HG03025 (cell line): ENCODE results near the gene ELMO1.

ENCODE experiments used
- ATAC-seq: cut with Tn5 transposase; IDR thresholded peaks from one replicate; pipeline ENCODE4 v1.9.1; 2021; ENCODE audit warnings: mild to moderate bottlenecking, moderate library complexity; ENCODE audit not compliant: unreplicated experiment, low FRiP score

The ELMO1 gene

DNA sequence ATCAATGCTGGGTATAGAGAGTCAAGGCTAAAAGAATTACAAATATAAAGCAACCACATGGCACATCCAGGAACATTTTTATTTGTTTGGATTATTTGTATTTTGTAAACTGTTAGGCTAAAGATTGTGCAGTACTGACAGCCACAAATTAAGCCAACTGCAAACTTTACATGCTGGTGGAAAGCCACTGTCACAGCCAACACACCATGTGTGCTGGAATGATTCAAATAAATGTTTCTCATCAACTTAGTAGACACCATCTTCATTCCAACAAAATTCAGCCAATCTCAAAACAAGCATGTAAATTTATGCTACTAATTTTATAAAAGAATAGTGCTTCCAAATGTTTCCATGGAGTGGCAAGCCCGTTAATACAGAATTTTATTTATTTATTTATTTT is 211.8 kb downstream of the ELMO1 start:
- no peak for ATAC-seq

DNA sequence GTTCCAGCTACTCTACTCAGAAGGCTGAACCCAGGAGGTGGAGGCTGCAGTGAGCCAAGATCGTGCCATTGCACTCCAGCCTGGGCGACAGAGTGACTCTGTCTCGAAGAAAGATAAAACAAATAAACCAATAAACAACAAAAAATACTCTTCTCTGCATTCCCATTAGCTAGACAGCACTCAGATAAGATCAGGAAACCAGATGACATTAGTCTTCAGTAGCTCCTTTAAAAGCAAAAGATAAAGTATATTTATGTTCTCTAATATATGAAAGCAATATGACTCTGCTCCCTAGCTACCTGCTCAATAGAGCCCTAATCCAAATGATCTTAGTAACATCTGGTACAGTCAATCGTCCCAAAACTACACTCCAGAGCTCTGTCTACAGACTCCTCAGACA is 212.9 kb downstream of the ELMO1 start:
- ATAC-seq = no peak

DNA sequence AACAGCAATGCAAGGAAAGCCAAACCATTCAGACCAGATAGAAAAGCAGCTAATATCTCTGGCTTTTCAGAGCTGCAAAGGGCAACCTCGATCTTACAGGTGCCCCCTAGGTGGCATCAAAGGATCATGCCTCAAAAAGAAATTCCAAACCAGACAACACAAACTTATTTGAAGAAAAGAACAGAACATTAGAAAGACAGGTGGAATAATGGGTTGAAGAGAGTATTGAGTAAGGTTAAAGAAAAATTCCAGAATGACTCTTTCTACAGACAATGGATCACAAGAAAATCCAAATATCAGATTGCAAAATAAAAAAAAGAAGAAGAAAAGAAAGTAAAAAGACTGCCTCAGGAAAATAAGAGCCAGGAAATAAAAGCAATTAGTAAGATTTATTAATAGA is 213.7 kb downstream of the ELMO1 start:
- no peak for ATAC-seq

DNA sequence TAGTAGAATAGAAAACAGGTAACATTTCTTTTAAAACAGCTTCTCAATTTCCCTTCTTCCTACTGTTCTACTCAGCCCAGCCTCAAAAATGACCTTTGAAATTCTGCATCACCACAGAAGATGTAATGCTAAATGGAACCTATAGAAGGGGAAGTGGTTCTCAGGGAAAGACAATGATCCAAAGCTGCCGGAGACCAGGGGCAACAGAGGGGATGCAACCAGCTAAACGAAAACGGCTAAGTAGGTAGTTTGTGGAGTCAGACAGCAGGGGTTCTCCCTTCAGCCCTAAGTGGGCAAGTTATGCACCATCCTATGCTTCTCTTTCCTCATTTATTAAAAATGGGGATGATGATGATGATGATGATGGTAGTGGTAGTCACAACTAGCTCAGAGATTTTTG is 214.3 kb downstream of the ELMO1 start:
- ATAC-seq = no peak

DNA sequence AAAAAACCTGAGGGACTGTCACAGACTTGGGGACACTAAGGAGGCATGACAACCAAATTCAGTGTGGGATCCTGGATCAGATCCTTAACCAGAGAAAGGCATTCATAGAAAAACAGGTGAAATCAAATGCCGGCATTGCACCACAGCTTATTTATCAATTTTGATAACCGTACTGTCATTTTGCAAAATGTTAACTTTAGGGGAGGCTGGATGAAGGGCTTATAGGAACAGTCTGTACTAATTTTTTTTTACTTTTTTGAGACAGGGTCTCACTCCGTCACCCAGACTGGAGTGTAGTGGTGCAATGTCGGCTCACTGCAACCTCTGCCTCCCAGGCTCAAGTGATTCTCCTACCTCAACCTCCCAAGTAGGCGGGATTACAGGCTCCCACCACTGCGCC is 217.1 kb downstream of the ELMO1 start:
- ATAC-seq = no peak

DNA sequence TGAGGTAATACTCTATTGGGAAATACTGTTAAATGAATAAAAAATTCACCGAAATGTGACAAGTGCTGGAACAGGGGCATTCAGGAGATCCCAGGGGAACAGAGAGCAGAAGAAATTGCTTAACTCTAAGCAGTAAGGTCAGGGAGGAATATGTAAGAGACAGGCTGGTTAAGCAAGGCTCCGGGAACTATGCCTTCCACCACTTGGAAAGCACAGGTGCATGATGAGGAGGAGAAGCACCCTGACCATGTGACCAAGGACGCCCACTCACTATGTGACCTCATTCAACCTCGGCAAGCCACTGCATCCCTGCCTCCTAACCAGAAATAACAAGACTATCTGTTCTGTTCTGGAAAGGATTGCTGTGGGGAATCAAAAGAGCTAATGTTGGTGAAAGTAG is 218.4 kb downstream of the ELMO1 start:
- no peak for ATAC-seq

DNA sequence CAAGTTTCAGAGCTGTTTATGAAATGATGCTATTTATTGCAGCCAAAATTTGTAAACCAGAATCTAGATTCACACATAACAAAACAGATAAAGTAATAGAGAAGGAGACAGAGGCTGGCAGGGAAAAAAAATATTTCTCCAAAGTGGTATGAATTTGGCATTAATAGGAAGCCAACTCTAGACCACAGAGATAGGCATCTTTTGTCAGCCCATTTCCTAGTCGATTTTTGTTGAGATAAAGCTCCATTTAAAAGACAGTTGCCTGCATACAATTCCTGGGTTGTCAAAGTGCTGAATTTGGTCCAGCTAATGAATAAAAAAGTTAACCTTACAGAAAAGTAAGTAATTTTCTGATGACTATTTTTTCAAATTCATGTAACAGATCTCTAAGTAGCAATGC is 219.3 kb downstream of the ELMO1 start:
- no peak for ATAC-seq

DNA sequence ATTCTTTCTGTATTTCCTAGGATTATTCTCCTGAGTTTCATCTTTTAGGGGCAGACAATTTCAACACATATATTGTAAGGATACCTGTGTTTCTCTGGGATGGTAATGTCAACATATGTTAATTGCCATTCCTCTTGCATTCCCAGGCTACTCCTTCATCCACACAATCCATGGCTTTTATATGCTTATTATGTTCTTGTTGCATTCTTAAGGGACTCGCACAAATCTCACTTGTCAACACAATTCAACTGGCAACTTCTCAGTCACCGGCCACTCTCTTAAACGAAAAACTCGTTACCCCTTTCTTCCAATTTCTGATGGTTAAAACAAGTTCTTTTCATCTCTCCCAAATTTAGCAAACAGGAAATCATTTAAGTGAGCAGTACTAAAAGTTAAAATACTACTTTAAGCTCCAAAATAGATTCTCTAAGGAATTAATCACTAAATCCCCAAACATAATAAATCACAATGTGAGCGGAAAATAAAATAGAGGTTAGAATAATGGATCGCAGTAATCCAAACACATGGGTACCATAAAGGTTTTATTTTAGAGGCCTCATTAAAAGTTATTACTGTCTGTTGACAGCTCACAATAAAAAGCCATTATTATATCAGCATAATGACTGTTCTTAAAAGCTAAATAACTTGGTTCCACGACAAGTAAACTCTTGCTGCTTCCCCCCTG is 223.2 kb downstream of the ELMO1 start:
- ATAC-seq = no peak

DNA sequence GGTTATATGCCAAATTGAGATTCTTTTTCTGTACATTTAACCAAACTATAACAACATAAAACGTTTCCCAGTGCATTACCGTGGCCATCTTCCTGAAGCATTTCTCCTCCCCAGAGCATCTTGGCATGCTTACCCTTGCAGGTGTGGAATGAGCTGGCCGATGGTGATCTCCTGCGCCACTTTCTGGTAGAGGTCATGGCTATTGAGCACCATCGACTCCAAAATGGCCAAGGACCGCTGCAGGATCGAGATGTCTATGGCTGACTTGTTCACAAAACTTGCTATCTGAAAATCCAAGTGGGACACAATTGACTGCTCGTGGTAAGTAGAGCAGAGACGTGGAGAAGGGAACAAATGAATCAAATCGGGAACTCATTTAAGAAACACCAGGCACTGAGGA is 223.9 kb downstream of the ELMO1 start:
- ATAC-seq = no peak

DNA sequence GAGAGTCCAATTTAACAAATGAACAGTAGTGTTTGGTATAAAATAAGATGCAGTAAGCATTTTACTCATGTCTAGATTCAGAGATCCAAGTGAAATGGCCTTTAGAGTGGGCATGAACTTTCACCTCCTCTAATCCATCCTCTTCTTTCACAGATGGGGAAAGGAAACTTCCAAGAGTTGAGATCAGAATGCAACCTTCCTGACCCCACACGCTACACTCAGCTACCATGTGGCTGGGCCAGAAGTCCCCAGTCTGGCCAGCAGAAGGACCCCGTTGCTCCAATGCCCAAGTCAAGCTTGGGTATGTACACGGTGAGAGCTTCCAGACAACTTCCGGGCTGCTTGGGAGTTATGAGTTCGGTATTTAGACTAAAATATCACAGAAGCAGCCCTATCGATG is 228.0 kb downstream of the ELMO1 start:
- ATAC-seq = no peak

DNA sequence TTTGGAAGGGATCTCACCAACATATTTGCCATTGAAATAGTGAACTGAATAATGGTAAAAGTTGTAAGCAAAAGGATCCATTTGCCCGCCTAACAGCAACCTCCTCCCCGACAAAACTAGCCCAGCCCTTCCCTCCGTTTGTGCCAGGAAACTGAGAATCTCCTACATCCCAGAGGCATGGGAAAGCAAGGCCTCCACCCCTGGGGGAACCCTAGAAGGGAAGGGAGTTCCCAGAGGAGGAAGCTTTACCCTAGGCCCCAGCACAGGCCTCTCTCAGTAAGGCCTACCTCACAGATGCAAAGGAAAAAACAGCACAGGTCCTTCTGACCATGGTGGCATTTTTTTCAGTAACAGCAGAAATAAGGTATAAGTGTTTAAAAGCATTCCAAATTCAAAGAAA is 229.7 kb downstream of the ELMO1 start:
- ATAC-seq = no peak

DNA sequence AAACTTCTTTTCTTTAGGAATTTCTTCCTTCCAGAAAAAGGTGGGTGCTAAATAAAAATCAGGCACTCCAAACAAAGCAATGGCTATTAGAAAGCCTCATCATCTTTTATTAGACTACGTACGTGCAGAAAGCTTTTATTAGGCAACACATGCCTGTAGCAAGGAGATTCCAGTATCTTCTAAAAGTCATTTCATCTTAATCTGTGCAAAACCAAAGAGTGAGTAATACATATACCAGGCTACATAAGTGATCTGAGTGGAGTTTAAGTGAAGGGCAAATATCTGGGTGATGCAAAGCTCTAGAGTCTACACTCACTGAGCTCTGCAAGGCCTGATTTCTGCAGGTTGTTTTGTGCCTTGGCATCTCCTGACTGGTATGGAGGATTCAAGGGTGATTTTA is 231.7 kb downstream of the ELMO1 start:
- ATAC-seq = no peak

DNA sequence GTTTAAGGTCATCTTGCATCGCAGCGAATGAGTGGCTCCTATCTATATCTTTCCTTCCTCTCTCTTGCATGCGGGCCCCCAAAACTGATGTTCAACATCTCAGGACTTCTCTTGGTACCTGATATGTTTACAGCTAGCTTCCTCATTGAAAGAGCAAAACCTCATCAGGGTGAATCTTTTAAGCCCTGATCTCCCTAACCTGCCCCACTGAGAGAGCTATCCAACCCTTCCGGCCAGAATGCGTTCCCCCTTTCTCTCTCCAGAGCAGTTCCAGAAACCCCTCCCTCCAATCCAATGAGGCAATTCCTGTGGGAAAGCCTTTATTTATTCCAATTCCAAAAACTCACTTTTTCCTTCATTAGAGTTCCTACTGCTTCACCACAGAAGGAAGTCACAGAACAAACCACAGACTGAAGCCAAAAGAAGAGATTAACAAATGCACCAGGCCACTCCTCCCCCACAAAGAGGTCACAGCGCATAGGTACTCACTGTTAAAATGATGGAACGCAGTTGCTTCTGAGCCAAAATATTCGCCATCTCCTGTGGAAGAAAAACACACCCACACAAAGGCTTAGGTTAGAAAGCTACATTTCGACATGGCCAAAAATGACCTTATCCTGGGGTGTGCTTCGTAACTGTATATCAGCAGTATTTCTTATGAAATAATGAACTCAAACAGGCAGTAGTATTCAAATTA is 232.4 kb downstream of the ELMO1 start:
- ATAC-seq = no peak

DNA sequence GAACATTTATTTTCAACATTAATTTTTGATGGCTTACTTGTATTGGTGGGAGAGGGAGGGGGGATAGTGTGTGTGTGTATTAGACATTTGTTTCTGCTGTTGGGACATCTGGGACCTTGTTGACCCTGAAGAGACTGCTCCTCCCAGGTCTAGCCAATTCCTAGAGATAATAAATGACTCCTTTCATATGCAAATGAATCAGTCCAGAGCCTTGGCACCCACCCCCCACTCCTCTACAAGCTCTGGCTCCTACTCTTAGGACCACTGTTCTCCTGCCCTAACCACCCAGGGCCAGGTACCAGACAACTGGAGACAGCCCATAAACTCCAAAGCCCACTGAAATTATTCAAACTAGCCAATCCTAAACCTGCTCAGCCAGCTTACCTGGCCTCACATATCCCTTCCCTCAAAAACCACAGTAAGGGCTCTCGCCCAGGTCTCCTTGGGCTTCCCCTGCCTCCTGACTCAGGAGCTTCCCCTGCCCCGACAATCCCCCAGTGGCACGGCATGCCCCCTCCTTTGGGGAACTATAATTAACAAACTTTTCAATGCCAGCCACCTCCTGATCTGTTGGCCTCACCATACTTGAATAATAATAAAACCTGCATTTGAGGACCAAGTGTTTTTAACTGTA is 233.3 kb downstream of the ELMO1 start:
- no peak for ATAC-seq

DNA sequence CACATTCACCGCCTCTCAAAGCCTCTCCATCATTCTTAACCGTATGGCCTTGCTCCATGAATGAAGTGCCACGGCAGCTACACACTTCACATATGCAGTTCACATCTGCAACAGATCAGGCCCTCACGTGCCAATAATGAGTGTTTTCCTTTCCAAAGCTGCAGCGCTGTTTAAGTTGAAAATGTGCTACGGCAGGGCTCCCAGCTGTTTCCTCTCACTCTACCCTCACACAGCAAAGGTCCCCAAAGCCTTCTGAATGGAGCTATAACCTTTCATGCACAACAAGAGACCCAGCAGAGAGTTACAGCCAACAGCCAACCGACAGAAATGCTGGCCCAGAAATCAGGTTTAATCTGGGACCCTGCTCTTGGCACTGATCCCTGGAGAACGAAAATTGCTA is 236.1 kb downstream of the ELMO1 start:
- no peak for ATAC-seq

DNA sequence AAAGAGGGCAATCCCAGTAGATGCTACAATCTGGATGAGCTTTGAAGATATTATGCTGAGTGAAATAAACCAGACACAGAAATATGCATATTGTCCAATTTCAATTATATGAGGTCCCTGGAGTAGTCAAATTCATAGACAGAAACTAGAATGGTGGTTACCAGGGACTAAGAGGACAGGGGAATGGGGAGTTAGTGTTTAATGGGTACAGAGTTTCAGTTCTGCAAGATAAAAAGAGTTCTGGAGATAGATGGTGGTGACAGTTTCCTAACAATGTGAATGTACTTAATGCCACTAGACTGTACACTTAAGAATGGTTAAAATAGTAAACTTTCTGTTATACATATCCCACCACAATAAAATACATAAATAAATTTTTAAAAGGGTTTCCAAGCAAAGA is 236.6 kb downstream of the ELMO1 start:
- ATAC-seq = no peak

DNA sequence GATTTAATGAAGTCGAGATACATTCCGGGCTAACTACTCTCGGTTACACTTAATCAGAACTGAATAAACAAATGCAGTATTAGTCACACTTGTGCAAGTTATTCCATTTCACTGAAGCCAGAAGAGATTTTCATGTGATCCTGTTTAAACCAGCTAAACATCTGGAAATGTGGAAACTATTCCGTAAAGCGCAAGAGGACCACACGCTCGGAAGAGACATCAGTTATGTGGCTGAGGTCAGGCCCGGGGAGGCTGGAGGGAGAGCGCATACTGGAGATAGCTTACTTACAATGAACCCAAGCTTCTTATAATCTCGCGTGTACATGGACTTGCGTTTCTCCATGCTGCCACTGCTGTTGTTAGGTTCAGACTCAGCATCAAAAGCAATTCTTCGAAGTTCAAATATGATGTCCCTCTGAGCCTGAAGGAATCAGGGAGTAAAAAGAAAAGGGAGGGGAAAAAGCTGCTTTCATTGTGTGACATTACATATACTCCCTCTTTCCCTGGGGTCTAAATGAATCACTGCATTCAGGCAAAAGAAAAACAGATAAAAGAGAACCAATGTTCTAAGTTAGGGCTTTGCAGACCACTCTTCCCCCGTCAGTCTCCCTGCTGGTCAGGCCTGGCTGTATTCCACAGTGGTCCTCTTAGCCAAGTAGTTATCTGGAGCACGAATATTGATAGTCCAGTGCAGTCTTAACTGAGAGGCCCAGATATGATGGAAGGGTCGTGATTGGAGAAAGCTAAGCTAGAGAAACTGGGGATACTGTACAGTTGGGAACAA is 237.4 kb downstream of the ELMO1 start:
- ATAC-seq = no peak

DNA sequence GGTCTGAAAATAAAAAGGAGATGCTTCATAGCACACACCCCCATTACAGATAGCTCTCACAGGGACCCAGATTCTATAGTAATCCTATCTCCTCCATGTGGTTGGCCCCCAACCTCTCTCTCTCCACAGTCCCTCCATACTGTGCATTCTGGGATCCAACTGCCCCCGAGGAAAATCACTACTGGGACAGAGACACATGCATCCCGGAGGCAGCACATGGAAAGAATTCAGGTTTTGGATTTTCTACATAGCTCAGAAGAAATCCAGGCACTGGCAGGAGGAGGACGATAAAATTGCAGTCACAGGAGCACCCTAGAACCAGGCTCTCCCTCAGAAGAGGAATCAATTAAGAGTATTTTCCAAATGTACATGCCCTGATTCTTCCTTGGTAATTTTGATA is 239.5 kb downstream of the ELMO1 start:
- no peak for ATAC-seq

DNA sequence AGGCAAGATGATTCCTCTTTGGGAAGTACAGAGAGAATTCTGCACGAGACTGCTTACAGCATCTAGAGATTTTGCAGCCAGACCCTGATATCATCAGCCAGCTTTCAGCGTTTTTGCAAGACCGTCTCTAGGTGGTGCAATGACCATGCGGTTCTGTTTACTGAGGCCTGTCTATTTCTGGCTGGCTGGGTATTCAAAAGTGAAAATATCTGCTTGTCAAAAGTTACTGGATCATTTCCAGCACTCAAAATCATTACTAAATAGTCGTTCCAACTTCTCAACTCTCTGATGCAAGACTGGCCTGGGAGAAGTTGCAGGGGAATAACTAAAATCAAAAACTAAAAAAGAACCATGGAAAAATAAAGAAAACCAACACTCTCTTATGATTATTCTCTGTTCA is 240.1 kb downstream of the ELMO1 start:
- no peak for ATAC-seq

DNA sequence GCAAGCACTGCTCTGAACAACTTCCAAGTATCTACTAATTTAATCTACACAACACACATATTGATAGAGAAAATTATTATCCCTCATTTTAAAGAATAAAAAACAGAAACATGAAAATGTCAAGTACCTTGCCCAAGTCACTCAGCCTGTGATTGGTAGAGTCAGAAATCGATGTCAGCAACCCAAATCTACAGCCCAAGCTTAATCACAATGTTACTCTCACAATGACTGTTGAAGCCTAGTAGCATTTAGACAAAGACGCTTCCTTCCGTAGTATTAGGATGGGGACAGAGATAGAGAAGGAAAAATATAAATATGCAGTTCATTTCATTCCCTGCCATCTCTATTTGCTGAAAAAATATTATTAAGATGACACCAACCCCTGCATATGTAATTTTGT is 242.5 kb downstream of the ELMO1 start:
- no peak for ATAC-seq

DNA sequence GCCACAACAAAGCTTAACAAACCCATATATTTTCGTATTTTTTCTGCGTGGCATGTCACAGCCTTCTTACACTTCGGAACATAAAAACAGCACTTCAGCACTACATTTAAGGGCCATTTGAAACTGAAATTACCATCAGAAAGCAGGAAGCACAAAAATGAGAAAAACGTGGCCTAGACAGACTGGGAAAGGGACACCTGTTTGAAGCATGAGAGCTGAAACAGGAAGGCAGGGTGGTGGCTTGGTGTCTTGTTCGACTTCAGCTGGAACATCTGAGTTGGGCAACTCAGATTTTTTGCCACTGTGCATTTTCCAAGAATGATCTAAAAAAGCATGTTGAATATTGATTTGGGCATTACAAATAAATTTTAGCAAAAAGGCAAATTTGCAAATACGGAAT is 243.2 kb downstream of the ELMO1 start:
- ATAC-seq = no peak
